ENCODE data around the gene OXA1L. TPM values are rescaled to one million over a fixed set of nuclear protein-coding genes. Genes with fewer than 3 reads are reported as not detected.

OXA1L gene
- total RNA-seq, 1 experiment from 2014 or later: 146 TPM

- no peak for TF ChIP-seq REST (IDR thresholded peaks at IDR 0.05; ENCODE audit: low read depth)
Measured at GRCh38 chr14:22748206-22748605, 18.3 kb upstream of the OXA1L start (continued).

GRCh38 chr14:22748631-22749068 lies 17.8 kb upstream of the OXA1L start:
- Histone ChIP-seq H3K27me3 (ENCODE audit: insufficient read depth, low read length) (no peaks in the 10 kb centered on the region), H2AFZ (ENCODE audit: low read depth, low read length, poor library complexity, severe bottlenecking) (no peak overlapping the region), H3K27ac (ENCODE audit: low read depth, low read length) (no peak overlapping the region), H3K36me3 (ENCODE audit: control insufficient read depth in 1 of 2, insufficient read depth in 2 of 2, low read length in 2 of 2) (no peaks in the 10 kb centered on the region), H3K4me2 (ENCODE audit: low read length) (no peak overlapping the region), H4K20me1 (ENCODE audit: insufficient read depth) (no peaks in the 10 kb centered on the region), H3K9me2 (ENCODE audit: insufficient read depth) (no peaks in the 10 kb centered on the region), H3K4me3 (replicated peaks in 1 of 2; ENCODE audit: low read depth in 1 of 2, low read length in 2 of 2) (no peak overlapping the region), H3K9ac (ENCODE audit: low read length) (no peak overlapping the region), H3K9me3 (ENCODE audit: control insufficient read depth in 1 of 2, insufficient read depth in 1 of 2, low read depth in 1 of 2, low read length in 2 of 2) (no peaks in the 10 kb centered on the region), H3K4me1 (ENCODE audit: control insufficient read depth in 1 of 2, insufficient read depth in 2 of 2, low read length in 2 of 2) (no peaks in the 10 kb centered on the region), H3K79me2 (ENCODE audit: insufficient read depth, low read length) (no peaks in the 10 kb centered on the region)
- no peak for TF ChIP-seq POLR2A (IDR thresholded peaks at IDR 0.05; ENCODE audit: borderline replicate concordance, extremely low read depth, insufficient read depth, insufficient read length)
- 0 out of 2 replicates have a peak, but pooled peaks have one; percentile 24 for TF ChIP-seq RAD21 (IDR thresholded peaks at IDR 0.05; ENCODE audit: low read depth)
- DNase-seq (ENCODE audit: low read depth, low spot score) (no peak), ATAC-seq (no peak)
- no TSS peak for BruUV-seq (replicated peaks)
- ChIA-PET RAD21 (ENCODE audit: low non-redundant PET in 1 of 2, low total read pairs in 2 of 2, uncharacterized antibody in 2 of 2, unreplicated experiment in 2 of 2) (no interaction called here), CTCF (no interaction called here), POLR2A (interaction anchor here (1.2 kb wide), 1 partner anchor 18 kb away, joined by 4 read pairs; the partner anchor contains the start of gene OXA1L)
- intact Hi-C loops (cut with micrococcal nuclease): no loop called here

GRCh38 chr14:22752422-22752821 lies 14.1 kb upstream of the OXA1L start:
- ChIA-PET POLR2A (no interaction called here), CTCF (no interaction called here)
- BruUV-seq (replicated peaks): no TSS peak

More at GRCh38 chr14:22752422-22752821, 14.1 kb upstream of the OXA1L start:
- no peak for DNase-seq (ENCODE audit: low read depth, low spot score)
- Histone ChIP-seq H3K79me2 (ENCODE audit: insufficient read depth, low read length) (no peaks in the 10 kb centered on the region), H3K4me3 (replicated peaks in 1 of 2; ENCODE audit: low read depth in 1 of 2, low read length in 2 of 2) (no peak overlapping the region), H3K9me3 (ENCODE audit: control insufficient read depth in 1 of 2, insufficient read depth in 1 of 2, low read depth in 1 of 2, low read length in 2 of 2) (no peaks in the 10 kb centered on the region), H3K9ac (ENCODE audit: low read length) (no peak overlapping the region), H3K27me3 (ENCODE audit: insufficient read depth, low read length) (no peaks in the 10 kb centered on the region), H4K20me1 (ENCODE audit: insufficient read depth) (no peaks in the 10 kb centered on the region), H2AFZ (ENCODE audit: low read depth, low read length, poor library complexity, severe bottlenecking) (no peak overlapping the region), H3K27ac (ENCODE audit: low read depth, low read length) (no peak overlapping the region), H3K9me2 (ENCODE audit: insufficient read depth) (no peaks in the 10 kb centered on the region), H3K36me3 (ENCODE audit: control insufficient read depth in 1 of 2, insufficient read depth in 2 of 2, low read length in 2 of 2) (no peaks in the 10 kb centered on the region), H3K4me2 (ENCODE audit: low read length) (no peak overlapping the region), H3K4me1 (ENCODE audit: control insufficient read depth in 1 of 2, insufficient read depth in 2 of 2, low read length in 2 of 2) (no peaks in the 10 kb centered on the region)
- TF ChIP-seq SRF (IDR thresholded peaks at IDR 0.05; ENCODE audit: low read depth): no peak
- no peak for TF ChIP-seq CTCF (IDR thresholded peaks at IDR 0.05 in 2 of 3, conservative IDR thresholded peaks at IDR 0.05 in 1 of 3; ENCODE audit: borderline replicate concordance in 1 of 3, insufficient read depth in 1 of 3, low read depth in 2 of 3, low read length in 2 of 3)
- no peak for TF ChIP-seq EZH2phosphoT487 (IDR thresholded peaks at IDR 0.05; ENCODE audit: borderline replicate concordance)
- ATAC-seq: no peak
- intact Hi-C loops (cut with micrococcal nuclease): no loop called here
- RAD21 ChIA-PET (ENCODE audit: low non-redundant PET in 1 of 2, low total read pairs in 2 of 2, uncharacterized antibody in 2 of 2, unreplicated experiment in 2 of 2): no interaction called here
